Smooth muscle cell of bladder (primary cell): ENCODE measurements around the gene ARMCX6. TPM values are rescaled to one million over a fixed set of nuclear protein-coding genes. Genes with fewer than 3 reads are reported as not detected.

Experiments
- total RNA-seq: library from RNA; depleted of rRNA; stranded (reverse); fragments of >200 nt; gene quantifications from 2 replicates; pipeline ENCODE4 v1.2.3, GENCODE V29; 2014

Gene ARMCX6
- total RNA-seq, result 25.2 and 29.9 TPM in 2 replicates

DNA sequence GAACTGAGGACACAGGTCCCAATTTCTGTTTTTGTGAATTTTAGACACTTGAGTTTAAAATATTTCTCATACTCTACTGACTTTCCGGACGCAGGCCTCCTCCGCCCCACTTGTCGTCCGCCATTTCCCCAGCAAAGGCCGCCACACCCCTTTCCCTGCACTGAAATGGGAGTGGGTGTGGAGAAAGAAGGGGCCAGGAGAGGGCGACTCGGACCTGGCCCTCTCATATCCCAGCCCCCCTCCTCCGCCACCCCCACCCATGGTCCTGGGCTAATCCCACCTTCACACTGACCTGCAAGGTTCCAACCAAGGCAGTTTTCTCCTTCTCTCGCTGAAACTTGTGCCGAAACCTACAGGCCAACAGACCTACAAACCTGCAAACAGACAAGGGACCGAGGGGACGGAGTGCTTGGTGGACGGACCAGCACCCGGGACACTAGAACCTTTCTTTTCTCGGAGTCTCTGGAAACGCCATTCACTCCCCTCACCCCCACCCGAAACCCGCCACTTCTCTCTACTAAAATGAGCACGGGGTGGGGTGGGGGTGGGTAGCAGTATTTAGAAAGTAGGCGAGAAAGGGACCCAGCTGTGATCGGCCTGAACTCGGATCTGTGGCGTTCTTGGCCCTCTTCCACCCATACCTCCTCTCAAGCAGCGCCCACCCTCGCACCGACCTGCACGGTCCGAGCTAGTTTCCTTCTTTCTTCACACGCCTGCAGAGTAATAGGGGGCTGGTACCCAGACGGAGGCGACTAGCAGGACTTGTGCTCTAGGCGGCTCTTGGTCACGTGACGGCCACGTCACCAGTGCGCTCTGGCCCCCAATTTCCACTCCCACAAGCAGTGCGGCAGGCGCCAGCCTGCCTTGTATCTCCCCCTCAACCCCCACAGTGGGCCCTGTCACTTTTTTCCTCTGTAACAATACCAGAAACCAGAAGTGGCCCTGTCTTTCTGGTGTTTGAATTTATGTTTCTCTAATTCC, at the start of gene ARMCX6:
Gene ARMCX6, minus strand, starts transcription at position 790 of the 981 bp plus-strand sequence. CDS start 1,380 bp downstream, outside the sequence.

DNA sequence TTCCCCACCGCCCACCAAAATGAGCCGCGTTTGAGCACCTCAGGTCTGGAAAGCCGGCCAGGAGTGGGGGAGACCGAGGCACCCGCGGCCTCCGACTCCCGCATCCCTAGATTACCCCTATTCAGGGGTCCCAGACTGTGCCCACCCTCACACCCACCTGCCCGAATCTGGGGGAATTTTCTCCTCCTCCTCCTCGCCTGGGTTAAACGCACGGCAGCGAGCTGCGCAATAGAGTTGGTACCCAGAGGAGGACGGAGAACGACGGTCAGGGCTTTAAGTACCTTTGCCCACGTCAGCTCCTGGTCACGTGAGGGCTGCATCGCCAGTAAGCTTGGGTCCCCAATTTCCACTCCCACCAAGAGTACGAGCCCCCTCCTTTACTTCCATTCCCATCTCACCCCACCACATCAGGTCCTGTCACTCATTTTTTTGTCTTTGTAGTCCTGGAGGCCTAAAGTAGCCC, 41.8 kb upstream of the ARMCX6 start, which contains the start of gene ARMCX2:
Gene ARMCX2, minus strand, starts transcription at position 250 of the 463 bp plus-strand sequence. CDS start 2,262 bp downstream, outside the sequence.

Other genes with a start within 250 kb of the ARMCX6 start
- not detected in 2 replicates for gene BTK, start 231.8 kb downstream of the ARMCX6 start, total RNA-seq
- 507 and 859 TPM in 2 replicates for gene RPL36A, start 227.0 kb downstream of the ARMCX6 start, total RNA-seq
- 23.6 and 25.3 TPM in 2 replicates for gene GLA, start 210.1 kb downstream of the ARMCX6 start, total RNA-seq
- gene HNRNPH2, start 209.8 kb downstream of the ARMCX6 start, total RNA-seq, result 87.5 and 102 TPM in 2 replicates
- gene ARMCX4, start 132.5 kb downstream of the ARMCX6 start, total RNA-seq, result 4.1 and 4.8 TPM in 2 replicates
- gene ARMCX1, start 67.5 kb downstream of the ARMCX6 start, total RNA-seq, result 49.4 and 60.6 TPM in 2 replicates
- gene ARMCX3, start 5.2 kb upstream of the ARMCX6 start, total RNA-seq, result 61.2 and 90.8 TPM in 2 replicates
- gene ARMCX2, start 41.9 kb upstream of the ARMCX6 start, total RNA-seq, result 76.7 and 109 TPM in 2 replicates